Fibroblast of lung (primary cell): Measurements from ENCODE around the gene CLASP1. TPM values are rescaled to one million over a fixed set of nuclear protein-coding genes. Genes with fewer than 3 reads are reported as not detected.
"Not testable (repeated sequence)": the region's sequence is repeated elsewhere in the genome, so short reads cannot be mapped to it uniquely, and the experiment has no call there.

Source experiments
- DNase-seq, 2 donors: peaks; one replicate each; pipeline versions ENCODE4 v3.0.0 to v3.0.0-alpha.2; 2010; ENCODE audit warnings: low read depth in 2 of 2
- H2AFZ ChIP-seq: 2 replicates; pipeline ENCODE4 v1.5.1; 2012; ENCODE audit warnings: low read length, control low read depth, inconsistent platforms
- H3K27ac ChIP-seq: 2 replicates; pipeline ENCODE4 v1.5.1; 2011; ENCODE audit warnings: low read length, control low read depth; ENCODE audit not compliant: insufficient read depth
- H3K27me3 ChIP-seq: 2 replicates; pipeline ENCODE4 v1.5.1; 2011; ENCODE audit warnings: mild to moderate bottlenecking, low read length; ENCODE audit not compliant: control insufficient read depth, insufficient read depth
- H3K36me3 ChIP-seq: 2 replicates; pipeline ENCODE4 v1.5.1; 2011; ENCODE audit warnings: low read length; ENCODE audit not compliant: control insufficient read depth, insufficient read depth
- H3K4me1 ChIP-seq: 2 replicates; pipeline ENCODE4 v1.5.1; 2011; ENCODE audit warnings: low read length; ENCODE audit not compliant: control insufficient read depth, insufficient read depth; ENCODE audit errors: extremely low read depth
- H3K4me2 ChIP-seq: 2 replicates; pipeline ENCODE4 v1.5.1; 2011; ENCODE audit warnings: low read length, control low read depth; ENCODE audit not compliant: insufficient read depth; ENCODE audit errors: extremely low read depth
- H3K4me3 ChIP-seq, 4 experiments: fragments of 200-600 bp in 1 of 4; sonication (generic) in 1 of 4; replicated peaks in 1 of 4; 2 replicates each; pipeline ENCODE4 v1.5.1; 2011 to 2016; ENCODE audit warnings: low read length in 4 of 4, low read depth in 3 of 4, mild to moderate bottlenecking in 3 of 4, control low read depth in 2 of 4, inconsistent platforms in 1 of 4, mixed read lengths in 1 of 4; ENCODE audit not compliant: insufficient read depth in 1 of 4; ENCODE audit errors: control extremely low read depth in 1 of 4
- H3K79me2 ChIP-seq: 2 replicates; pipeline ENCODE4 v1.5.1; 2012; ENCODE audit warnings: mild to moderate bottlenecking, low read length, inconsistent platforms; ENCODE audit not compliant: control insufficient read depth, insufficient read depth
- H3K9ac ChIP-seq: 2 replicates; pipeline ENCODE4 v1.5.1; 2011; ENCODE audit warnings: mild to moderate bottlenecking, low read length, control low read depth; ENCODE audit not compliant: insufficient read depth
- H3K9me3 ChIP-seq: 2 replicates; pipeline ENCODE4 v1.5.1; 2012; ENCODE audit warnings: low read depth, low read length; ENCODE audit not compliant: control insufficient read depth, insufficient read depth
- H4K20me1 ChIP-seq: 2 replicates; pipeline ENCODE4 v1.5.1; 2011; ENCODE audit warnings: low read length; ENCODE audit not compliant: control insufficient read depth, insufficient read depth; ENCODE audit errors: extremely low read depth
- CTCF ChIP-seq, 2 donors: IDR thresholded peaks in 1 of 2; conservative IDR thresholded peaks in 1 of 2; 1 replicate in 1 of 2; 2 replicates in 1 of 2; pipeline ENCODE4 v1.5.1; 2011 to 2012; ENCODE audit warnings: low read length in 2 of 2, control low read depth in 1 of 2, inconsistent platforms in 1 of 2, low read depth in 1 of 2, mild to moderate bottlenecking in 1 of 2
- EZH2 ChIP-seq: IDR thresholded peaks from 2 replicates; pipeline ENCODE4 v1.5.1; 2012; ENCODE audit warnings: low read length, control low read depth, mild to moderate bottlenecking; ENCODE audit errors: missing control alignments
- polyA plus RNA-seq, 2 donors: library from polyadenylated mRNA; depleted of rRNA in 1 of 2; stranded (reverse) in 1 of 2; unstranded in 1 of 2; fragments of >200 nt; gene quantifications; 2 replicates each; pipeline ENCODE4 v1.2.1, GENCODE V29; 2011 to 2012; ENCODE audit warnings: missing spikeins in 1 of 2
- total RNA-seq: library from RNA; depleted of rRNA; stranded (reverse); fragments of >200 nt; gene quantifications from 2 replicates; pipeline ENCODE4 v1.2.1, GENCODE V29; 2014

Gene CLASP1
- total and polyA plus RNA-seq, 2 donors (not counting 1 experiment from before 2014, with no cell fraction given): 6.0 to 48.4 TPM

DNA sequence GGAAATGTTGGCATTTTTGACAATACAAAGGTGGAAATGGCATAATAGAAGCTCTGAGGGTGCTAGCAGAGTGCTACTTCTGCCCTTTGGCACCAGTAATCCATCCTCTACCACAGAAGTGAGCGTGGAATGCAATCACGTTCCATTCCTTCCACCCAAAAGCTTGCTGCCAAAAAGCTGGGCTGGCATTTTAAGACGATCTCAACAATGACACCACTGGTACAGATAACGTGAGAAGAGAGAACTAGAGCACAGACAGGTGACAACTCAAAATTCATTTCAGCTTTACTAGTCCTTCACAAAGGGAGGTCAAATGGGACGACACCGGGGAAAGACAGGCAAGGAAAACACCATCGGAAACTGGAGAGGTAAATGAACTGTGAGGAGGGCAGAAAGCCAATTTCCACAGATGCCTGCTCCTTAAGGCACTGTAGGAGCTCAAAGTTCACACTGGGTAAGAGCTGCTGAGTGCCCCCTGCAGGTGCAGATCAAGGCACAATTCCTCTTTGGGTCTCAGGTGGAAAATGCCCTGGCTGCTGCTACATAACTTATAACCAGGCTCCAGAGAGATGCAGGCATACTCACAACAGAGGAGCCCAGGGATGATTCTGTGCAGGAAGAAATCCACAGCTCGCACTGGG is 169.3 kb downstream of the CLASP1 start:
- peak overlapping the region; percentile 16 for H3K27ac ChIP-seq
- no peaks in the 10 kb centered on the region for H3K9me3 ChIP-seq
- H2AFZ ChIP-seq: no peak overlapping the region
- TF ChIP-seq EZH2 (no peak), CTCF (conservative IDR thresholded peaks at IDR 0.05 in 1 of 2, IDR thresholded peaks at IDR 0.05 in 1 of 2; ENCODE audit: low read depth in 1 of 2, low read length in 2 of 2) (no peak)
- H3K27me3 ChIP-seq: no peaks in the 10 kb centered on the region
- no peak overlapping the region for H3K4me3 ChIP-seq
- H3K36me3 ChIP-seq: no peaks in the 10 kb centered on the region
- no peaks in the 10 kb centered on the region for H4K20me1 ChIP-seq
- H3K9ac ChIP-seq: no peak overlapping the region
- H3K4me1 ChIP-seq: peaks cover 8% of the 10 kb centered on the region
- peak overlapping the region; percentile 46 for H3K4me2 ChIP-seq
- peaks cover 3% of the 10 kb centered on the region for H3K79me2 ChIP-seq
- peak; percentile 46 to 78 for DNase-seq

DNA sequence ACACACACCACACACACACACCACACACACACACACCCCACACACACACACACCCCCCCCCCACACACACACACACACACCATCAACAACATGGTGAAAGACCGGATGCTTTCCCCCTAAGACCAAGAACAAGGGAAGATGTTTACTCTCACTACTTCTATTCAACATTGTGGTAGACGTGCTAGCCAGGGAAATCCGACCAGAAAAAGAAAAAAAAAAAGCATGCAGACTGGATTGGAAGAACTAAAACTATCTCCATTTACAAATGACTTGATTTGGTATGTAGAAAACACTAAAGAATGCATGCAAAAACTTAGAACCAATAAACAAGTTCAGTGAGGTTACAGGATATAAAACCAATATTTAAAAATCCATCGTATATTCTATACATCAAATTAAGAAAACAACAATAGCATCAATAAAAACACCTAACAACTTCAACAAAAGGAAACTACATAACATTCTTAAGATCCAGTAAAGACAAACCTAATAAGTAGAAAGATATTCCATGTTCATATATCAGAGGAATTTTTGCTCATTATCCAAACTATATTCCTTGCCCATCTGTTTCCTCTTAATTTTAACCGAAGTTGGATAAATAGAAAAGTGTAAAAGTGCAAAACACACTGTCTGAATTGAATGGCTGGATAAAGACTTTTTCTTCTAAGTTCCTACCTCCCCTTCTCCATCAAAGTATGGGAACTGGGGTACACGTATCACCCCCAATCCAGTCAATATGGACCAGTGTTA is 170.1 kb downstream of the CLASP1 start:
- peaks cover 7% of the 10 kb centered on the region for H3K4me1 ChIP-seq
- peaks cover 3% of the 10 kb centered on the region for H3K79me2 ChIP-seq
- H3K9ac ChIP-seq: no peak overlapping the region
- no peak for TF ChIP-seq EZH2
- no peaks in the 10 kb centered on the region for H3K36me3 ChIP-seq
- DNase-seq: peak in 1 of 2 donors; percentile 45
- no peak overlapping the region for H3K27ac ChIP-seq
- H3K27me3 ChIP-seq: no peaks in the 10 kb centered on the region
- no peaks in the 10 kb centered on the region for H4K20me1 ChIP-seq
- H3K4me3 ChIP-seq: no peak overlapping the region
- peak overlapping the region; percentile 46 for H3K4me2 ChIP-seq
- H2AFZ ChIP-seq: no peak overlapping the region
- H3K9me3 ChIP-seq: no peaks in the 10 kb centered on the region

DNA sequence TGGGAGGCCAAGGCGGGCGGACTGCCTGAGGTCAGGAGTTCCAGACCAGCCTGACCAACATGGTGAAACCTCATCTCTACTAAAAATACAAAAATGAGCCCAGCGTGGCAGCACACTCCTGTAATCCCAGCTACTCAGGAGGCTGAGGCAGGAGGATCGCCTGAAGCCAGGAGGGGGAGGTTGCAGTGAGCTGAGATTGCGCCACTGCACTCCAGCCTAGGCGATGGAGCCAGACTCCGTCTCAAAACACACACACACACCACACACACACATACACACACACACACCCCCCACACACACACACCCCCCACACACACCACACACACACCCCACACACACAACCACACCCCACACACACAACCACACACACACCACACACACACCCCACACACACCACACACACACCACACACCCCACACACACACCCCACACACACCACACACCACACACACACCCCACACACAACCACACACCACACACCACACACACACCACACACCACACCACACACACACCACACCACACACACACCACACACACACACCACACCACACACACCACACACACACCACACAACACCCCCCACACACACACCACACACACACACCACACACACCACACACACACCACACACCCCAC is 170.8 kb downstream of the CLASP1 start:
- H3K4me1 ChIP-seq, H3K27ac ChIP-seq, H4K20me1 ChIP-seq, H3K79me2 ChIP-seq, H3K4me2 ChIP-seq, H3K27me3 ChIP-seq, H3K9ac ChIP-seq, DNase-seq, H3K4me3 ChIP-seq, H2AFZ ChIP-seq, H3K36me3 ChIP-seq, H3K9me3 ChIP-seq: not testable (repeated sequence)
